GM12878 (cell line): Measurements from ENCODE around the gene PLCB4. TPM values are rescaled to one million over a fixed set of nuclear protein-coding genes. Genes with fewer than 3 reads are reported as not detected.

Experiments
- ATAC-seq: fragments of 200-7000 bp; cut with Tn5 transposase; 3 replicates; pipeline ENCODE4 v1.9.1; 2020; ENCODE audit warnings: mild to moderate bottlenecking, moderate library complexity
- BruUV-seq: library from RNA; stranded (reverse); fragments of 400-500 nt; replicated peaks from 2 replicates; lab custom pipeline; 2021; lab: Mats Ljungman, UMichigan
- CTCF ChIA-PET: fragments of 300-600 bp; sonication (Branson Sonifier 250); formaldehyde crosslinking; extraction: SDS; loops from one replicate; lab custom pipeline; 2021; ENCODE audit warnings: inconsistent platforms; lab: Yijun Ruan, JAX
- POLR2A ChIA-PET: fragments of 350-600 bp; formaldehyde crosslinking; extraction: SDS; loops from one replicate; lab custom pipeline; 2021; ENCODE audit warnings: inconsistent platforms; lab: Charles Lee
- RAD21 ChIA-PET: fragments of 300-600 bp; sonication (Branson Sonifier 250); formaldehyde crosslinking; loops from one replicate; lab custom pipeline; 2023; ENCODE audit warnings: antibody characterized with exemption; ENCODE audit not compliant: unreplicated experiment; lab: Charles Lee
- SMC1A ChIA-PET: fragments of 300-600 bp; sonication (Branson Sonifier 250); formaldehyde crosslinking; loops from one replicate; lab custom pipeline; 2023; ENCODE audit not compliant: unreplicated experiment, uncharacterized antibody; lab: Charles Lee
- DNase-seq: peaks from one replicate; pipeline ENCODE4 v3.0.0-alpha.2; 2011; ENCODE audit warnings: low read depth, low spot score
- FAIRE-seq: peaks from 3 replicates; lab custom pipeline; 2011; peaks lifted over from hg19 to GRCh38; lab: Jason Lieb, UNC
- H2AFZ ChIP-seq: 2 replicates; pipeline ENCODE4 v1.6.0; 2011; ENCODE audit warnings: low read depth, low read length, control low read depth; ENCODE audit not compliant: control insufficient read depth
- H3K27ac ChIP-seq: 2 replicates; pipeline ENCODE4 v1.5.1; 2011; ENCODE audit warnings: control low read depth; ENCODE audit not compliant: control insufficient read depth, insufficient read depth
- H3K27me3 ChIP-seq, 2 experiments: replicated peaks in 1 of 2; 2 replicates each; pipeline versions ENCODE4 v1.6.0 to v1.6.1; 2011; ENCODE audit warnings: low read length in 1 of 2; ENCODE audit not compliant: control insufficient read depth in 2 of 2, insufficient read depth in 2 of 2
- H3K36me3 ChIP-seq, 2 experiments: 2 replicates each; pipeline ENCODE4 v1.5.1; 2011; ENCODE audit warnings: low read length in 1 of 2; ENCODE audit not compliant: control insufficient read depth in 2 of 2, insufficient read depth in 2 of 2
- H3K4me1 ChIP-seq: 2 replicates; pipeline ENCODE4 v1.6.1; 2011; ENCODE audit warnings: mild to moderate bottlenecking, low read length, moderate library complexity, mixed read lengths; ENCODE audit not compliant: control insufficient read depth, insufficient read depth
- H3K4me2 ChIP-seq: 2 replicates; pipeline ENCODE4 v1.6.0; 2011; ENCODE audit warnings: control low read depth; ENCODE audit not compliant: control insufficient read depth, insufficient read depth
- H3K4me3 ChIP-seq: fragments of 200-600 bp; sonication (generic); 2 replicates; pipeline ENCODE4 v1.5.1; 2016
- H3K79me2 ChIP-seq: 2 replicates; pipeline ENCODE4 v1.6.0; 2011; ENCODE audit warnings: low read length; ENCODE audit not compliant: control insufficient read depth, insufficient read depth
- H3K9ac ChIP-seq: 2 replicates; pipeline ENCODE4 v1.8.0; 2011; ENCODE audit warnings: low read length, control low read depth, mixed read lengths; ENCODE audit not compliant: control insufficient read depth, insufficient read depth
- H3K9me3 ChIP-seq: replicated peaks from 3 replicates; pipeline ENCODE4 v1.5.1; 2011; ENCODE audit warnings: mild to moderate bottlenecking, low read length; ENCODE audit not compliant: control insufficient read depth, insufficient read depth
- H4K20me1 ChIP-seq: 2 replicates; pipeline ENCODE4 v1.6.0; 2011; ENCODE audit not compliant: control insufficient read depth, insufficient read depth
- BRCA1 ChIP-seq: IDR thresholded peaks from 2 replicates; pipeline ENCODE4 v1.6.1; 2011; ENCODE audit warnings: low read depth, low read length, improper control_type of control experiment
- EGR1 ChIP-seq, 2 experiments: IDR thresholded peaks; 1 replicate in 1 of 2; 2 replicates in 1 of 2; pipeline ENCODE4 v1.6.1; 2011 to 2012; ENCODE audit warnings: low read depth in 2 of 2, low read length in 2 of 2, borderline replicate concordance in 1 of 2, mild to moderate bottlenecking in 1 of 2, moderate library complexity in 1 of 2
- FOXM1 ChIP-seq: IDR thresholded peaks from 2 replicates; pipeline ENCODE4 v1.6.1; 2012; ENCODE audit warnings: low read depth, mild to moderate bottlenecking, inconsistent platforms, low read length, moderate library complexity
- IRF3 ChIP-seq: fragments of 450-650 bp; IDR thresholded peaks from 2 replicates; pipeline ENCODE4 v1.6.1; 2014; ENCODE audit warnings: mild to moderate bottlenecking
- IRF5 ChIP-seq: fragments of 450-650 bp; IDR thresholded peaks from 2 replicates; pipeline ENCODE4 v1.6.1; 2017; ENCODE audit warnings: borderline replicate concordance
- NR2C2 ChIP-seq: IDR thresholded peaks from 2 replicates; pipeline ENCODE4 v1.6.1; 2011; ENCODE audit warnings: borderline replicate concordance, low read depth; ENCODE audit not compliant: control insufficient read depth, insufficient read length
- PKNOX1 ChIP-seq: fragments of 450-650 bp; IDR thresholded peaks from 2 replicates; pipeline ENCODE4 v1.6.1; 2016; ENCODE audit warnings: mild to moderate bottlenecking
- POLR2AphosphoS2 ChIP-seq: IDR thresholded peaks from 2 replicates; pipeline ENCODE4 v1.6.1; 2011; ENCODE audit warnings: low read depth, mild to moderate bottlenecking, low read length, improper control_type of control experiment, moderate library complexity
- PRDM15 ChIP-seq: fragments of 450-650 bp; formaldehyde crosslinking; IDR thresholded peaks from 2 replicates; pipeline ENCODE4 v1.4.0; 2020; ENCODE audit warnings: mild to moderate bottlenecking, moderate library complexity
- SUPT20H ChIP-seq: IDR thresholded peaks from 2 replicates; pipeline ENCODE4 v1.6.1; 2011; ENCODE audit warnings: low read depth, mild to moderate bottlenecking, low read length, moderate library complexity, borderline replicate concordance; ENCODE audit not compliant: control insufficient read depth
- TBL1XR1 ChIP-seq: IDR thresholded peaks from 2 replicates; pipeline ENCODE4 v1.6.1; 2012; ENCODE audit warnings: low read depth, low read length, improper control_type of control experiment
- WGBS: methylation state at CpG from one replicate; pipeline ENCODE4 v1.1.6; 2016; ENCODE audit warnings: low lambda C conversion rate; ENCODE audit not compliant: insufficient replicate concordance, insufficient coverage; ENCODE audit errors: missing lambda C conversion rate; 5-methylcytosine and 5-hydroxymethylcytosine counted together
- in situ Hi-C: fragments of 300-500 bp; cut with MboI; formaldehyde crosslinking; loops from 9 replicates; pipeline ENCODE4 v1.14.3; 2018; ENCODE audit warnings: mixed read lengths
- intact Hi-C: fragments of 100-400 bp; cut with micrococcal nuclease; formaldehyde crosslinking; loops from one replicate; pipeline ENCODE4 v1.14.2; 2022; ENCODE audit not compliant: unreplicated experiment
- polyA plus RNA-seq, 11 experiments: library from polyadenylated mRNA; depleted of rRNA in 4 of 11; unstranded in 6 of 11; stranded (reverse) in 5 of 11; fragments of >200 nt; fragmentation: Nextera tagmentation in 4 of 11; fragmentation: Illumina TruSeq in 1 of 11; extraction: Ambion mirVana in 4 of 11; extraction: Trizol in 1 of 11; gene quantifications; 1 replicate in 1 of 11; 2 replicates in 10 of 11; pipeline versions ENCODE4 v1.2.1 to v1.2.3, GENCODE V29; 2011 to 2016; ENCODE audit warnings: inconsistent platforms in 2 of 11, missing spikeins in 2 of 11, low read depth in 1 of 11
- total RNA-seq, 4 experiments: library from RNA; depleted of rRNA in 3 of 4; stranded (reverse); fragments of >200 nt in 3 of 4; fragmentation: Illumina TruSeq in 1 of 4; extraction: Trizol in 1 of 4; gene quantifications; 2 replicates each; pipeline versions ENCODE4 v1.2.1 to v1.2.3, GENCODE V29; 2013 to 2021
- TF ChIP-seq, protein P1 (sequence below): fragments of 450-650 bp; IDR thresholded peaks from 2 replicates; pipeline ENCODE4 v1.6.1; 2018; ENCODE audit warnings: mild to moderate bottlenecking, low read depth, moderate library complexity; ENCODE audit not compliant: partially characterized antibody

PLCB4 gene
- total and polyA plus RNA-seq, 10 of the 15 experiments (the other 5 are each of a cell fraction or from before 2014, with no cell fraction given): not detected

DNA sequence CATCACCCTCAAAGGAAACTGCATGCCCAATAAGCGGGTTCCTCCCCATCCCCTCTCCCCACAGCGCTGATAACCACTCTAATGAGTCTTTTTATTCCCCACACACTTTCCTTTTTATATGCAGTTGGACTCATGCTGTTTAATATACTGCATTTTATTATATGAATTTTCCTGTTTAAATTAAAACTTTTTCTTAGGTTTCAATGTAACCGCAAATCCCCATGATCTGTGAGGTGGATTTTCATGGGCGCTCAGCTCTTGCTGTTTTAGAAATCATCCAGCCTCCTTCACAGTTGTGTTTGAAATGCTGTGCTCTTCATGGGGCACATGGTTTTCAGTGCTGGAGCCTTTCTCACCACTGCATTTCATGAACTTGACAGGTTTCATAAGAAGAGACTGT lies 280.4 kb downstream of the PLCB4 start:
- 43% methylated on average over 4 of the region's 4 CpGs for WGBS
- Histone ChIP-seq H3K27me3 (no peaks in the 10 kb centered on the region; a peak in 1 of 4 replicates), H3K9ac (no peak overlapping the region), H3K4me3 (no peak overlapping the region), H3K79me2 (no peaks in the 10 kb centered on the region), H3K27ac (no peak overlapping the region), H3K4me1 (no peaks in the 10 kb centered on the region), H2AFZ (no peak overlapping the region), H3K36me3 (no peaks in the 10 kb centered on the region), H4K20me1 (no peaks in the 10 kb centered on the region), H3K9me3 (no peaks in the 10 kb centered on the region), H3K4me2 (no peak overlapping the region)
- FAIRE-seq (no peak), ATAC-seq (no peak), DNase-seq (no peak)
- POLR2A ChIA-PET: no interaction called here
- SMC1A ChIA-PET: no interaction called here
- CTCF ChIA-PET: no interaction called here
- in situ Hi-C loops (no loop called here), intact Hi-C loops (no loop called here)
- BruUV-seq: no TSS peak
- RAD21 ChIA-PET: no interaction called here
- TF ChIP-seq, protein P1, sequence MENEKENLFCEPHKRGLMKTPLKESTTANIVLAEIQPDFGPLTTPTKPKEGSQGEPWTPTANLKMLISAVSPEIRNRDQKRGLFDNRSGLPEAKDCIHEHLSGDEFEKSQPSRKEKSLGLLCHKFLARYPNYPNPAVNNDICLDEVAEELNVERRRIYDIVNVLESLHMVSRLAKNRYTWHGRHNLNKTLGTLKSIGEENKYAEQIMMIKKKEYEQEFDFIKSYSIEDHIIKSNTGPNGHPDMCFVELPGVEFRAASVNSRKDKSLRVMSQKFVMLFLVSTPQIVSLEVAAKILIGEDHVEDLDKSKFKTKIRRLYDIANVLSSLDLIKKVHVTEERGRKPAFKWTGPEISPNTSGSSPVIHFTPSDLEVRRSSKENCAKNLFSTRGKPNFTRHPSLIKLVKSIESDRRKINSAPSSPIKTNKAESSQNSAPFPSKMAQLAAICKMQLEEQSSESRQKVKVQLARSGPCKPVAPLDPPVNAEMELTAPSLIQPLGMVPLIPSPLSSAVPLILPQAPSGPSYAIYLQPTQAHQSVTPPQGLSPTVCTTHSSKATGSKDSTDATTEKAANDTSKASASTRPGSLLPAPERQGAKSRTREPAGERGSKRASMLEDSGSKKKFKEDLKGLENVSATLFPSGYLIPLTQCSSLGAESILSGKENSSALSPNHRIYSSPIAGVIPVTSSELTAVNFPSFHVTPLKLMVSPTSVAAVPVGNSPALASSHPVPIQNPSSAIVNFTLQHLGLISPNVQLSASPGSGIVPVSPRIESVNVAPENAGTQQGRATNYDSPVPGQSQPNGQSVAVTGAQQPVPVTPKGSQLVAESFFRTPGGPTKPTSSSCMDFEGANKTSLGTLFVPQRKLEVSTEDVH: no peak
- TF ChIP-seq IRF5 (no peak), FOXM1 (no peak), NR2C2 (no peak), BRCA1 (no peak), EGR1 (IDR thresholded peaks at IDR 0.05; ENCODE audit: borderline replicate concordance in 1 of 2, low read depth in 2 of 2, low read length in 2 of 2) (no peak), POLR2AphosphoS2 (no peak), SUPT20H (no peak), TBL1XR1 (no peak), PKNOX1 (no peak), PRDM15 (CRISPR knock-in tag) (no peak), IRF3 (no peak)
